GM12891 (cell line): ENCODE measurements around the gene TIGD3.

Source experiments
- DNase-seq: peaks from one replicate; pipeline ENCODE4 v3.0.0; 2011; ENCODE audit warnings: low spot score; ENCODE audit not compliant: insufficient read length
- FAIRE-seq: peaks from 2 replicates; lab custom pipeline; 2011; peaks lifted over from hg19 to GRCh38; lab: Jason Lieb, UNC
- PAX5 ChIP-seq: IDR thresholded peaks from 2 replicates; pipeline ENCODE4 v1.6.1; 2011; ENCODE audit warnings: low read length, moderate library complexity, mild to moderate bottlenecking; ENCODE audit not compliant: insufficient read depth, severe bottlenecking
- POLR2A ChIP-seq: IDR thresholded peaks from 2 replicates; pipeline ENCODE4 v1.6.1; 2011; ENCODE audit warnings: low read depth, low read length, control low read depth
- POLR2AphosphoS5 ChIP-seq: IDR thresholded peaks from 2 replicates; pipeline ENCODE4 v1.6.1; 2011; ENCODE audit warnings: low read depth, low read length, control low read depth
- POU2F2 ChIP-seq: IDR thresholded peaks from 2 replicates; pipeline ENCODE4 v1.6.1; 2011; ENCODE audit warnings: low read depth, mild to moderate bottlenecking, control low read depth, low read length, moderate library complexity
- SPI1 ChIP-seq: IDR thresholded peaks from 2 replicates; pipeline ENCODE4 v1.6.1; 2011; ENCODE audit warnings: low read depth, low read length, control low read depth
- TAF1 ChIP-seq: IDR thresholded peaks from 2 replicates; pipeline ENCODE4 v1.6.1; 2011; ENCODE audit warnings: low read depth, low read length, control low read depth

TIGD3 gene

GRCh38 chr11:65363770-65364169 is 9.2 kb downstream of the TIGD3 start:
- no peak for DNase-seq
- no peak for FAIRE-seq
- no peak for TF ChIP-seq SPI1
- TF ChIP-seq POU2F2, result no peak
- TF ChIP-seq POLR2A, result no peak
- no peak for TF ChIP-seq TAF1
- TF ChIP-seq POLR2AphosphoS5, result no peak
- TF ChIP-seq PAX5, result no peak

DNA sequence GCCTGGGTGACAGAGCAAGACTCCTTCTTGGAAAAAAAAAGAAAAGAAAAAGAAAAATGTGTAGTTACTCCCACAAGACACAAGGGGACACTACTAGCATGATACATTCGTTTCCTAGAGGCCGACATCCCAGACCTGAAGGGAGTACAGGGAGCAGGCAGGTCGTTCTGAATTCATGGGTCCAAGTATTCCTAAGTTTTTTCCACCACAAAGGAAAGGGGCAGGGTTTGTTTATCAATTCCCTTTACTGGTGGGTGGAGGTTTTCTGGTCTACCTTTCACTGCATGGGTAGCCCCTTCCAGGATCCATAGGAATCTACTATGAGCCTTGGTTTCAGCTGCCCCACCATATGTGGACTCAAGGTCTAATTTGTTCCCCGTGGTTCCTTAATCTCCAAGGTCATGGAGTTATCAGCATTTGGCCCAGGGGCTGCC is 11.8 kb downstream of the TIGD3 start:
- DNase-seq (peak; percentile 67), FAIRE-seq (no peak)
- no peak for TF ChIP-seq POLR2A
- no peak for TF ChIP-seq POLR2AphosphoS5
- no peak for TF ChIP-seq PAX5
- no peak for TF ChIP-seq TAF1
- TF ChIP-seq SPI1, result no peak
- TF ChIP-seq POU2F2, result no peak

GRCh38 chr11:65370659-65371049 is 16.1 kb downstream of the TIGD3 start:
- no peak for TF ChIP-seq PAX5
- TF ChIP-seq SPI1, result no peak
- no peak for TF ChIP-seq TAF1
- TF ChIP-seq POLR2A, result no peak
- no peak for TF ChIP-seq POLR2AphosphoS5
- no peak for TF ChIP-seq POU2F2
- FAIRE-seq (no peak), DNase-seq (no peak)

DNA sequence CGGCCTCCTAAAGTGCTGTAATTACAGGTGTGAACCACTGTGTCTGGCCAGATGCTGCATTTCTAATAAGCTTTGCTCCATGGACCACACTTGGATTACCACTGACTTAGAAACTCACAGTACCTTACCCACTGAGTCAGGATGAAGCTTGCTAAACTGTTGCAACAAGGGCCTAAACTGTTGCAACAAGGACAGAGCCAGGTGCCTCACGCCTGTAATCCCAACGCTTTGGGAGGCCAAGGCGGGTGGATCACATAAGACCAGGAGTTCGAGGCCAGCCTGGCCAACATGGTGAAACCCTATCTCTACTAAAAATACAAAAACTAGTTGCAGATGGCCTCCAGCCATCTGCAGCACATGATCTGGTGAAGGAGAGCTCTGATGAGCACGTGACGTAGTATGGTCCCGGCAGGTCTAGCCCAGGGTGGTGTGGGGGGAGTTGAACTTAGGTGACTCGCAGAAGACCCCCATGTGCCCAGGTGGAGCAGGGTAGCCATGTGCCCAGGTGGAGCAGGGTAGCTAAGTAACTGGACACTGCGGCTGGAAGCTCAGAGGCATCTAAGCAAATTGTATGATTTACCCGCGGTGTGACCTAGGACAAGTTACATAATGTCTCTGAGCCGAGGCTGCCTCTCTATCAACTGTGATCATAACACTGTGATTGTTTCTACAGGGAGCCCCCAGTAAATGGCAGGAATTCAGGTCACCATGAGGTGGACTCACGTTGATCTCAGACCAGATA is 19.5 kb downstream of the TIGD3 start:
- no peak for TF ChIP-seq TAF1
- DNase-seq, result no peak
- no peak for FAIRE-seq

GRCh38 chr11:65375012-65375411 is 20.5 kb downstream of the TIGD3 start:
- FAIRE-seq, result no peak
- TF ChIP-seq POLR2AphosphoS5 (no peak), TAF1 (no peak), POU2F2 (no peak), PAX5 (no peak), SPI1 (no peak), POLR2A (no peak)
- no peak for DNase-seq

- FAIRE-seq, result no peak
- TF ChIP-seq POLR2A (no peak), PAX5 (no peak), SPI1 (no peak), TAF1 (no peak), POLR2AphosphoS5 (no peak), POU2F2 (no peak)
- DNase-seq, result no peak
These were observed 21.7 kb downstream of the TIGD3 start for GRCh38 chr11:65376138-65376713.

DNA sequence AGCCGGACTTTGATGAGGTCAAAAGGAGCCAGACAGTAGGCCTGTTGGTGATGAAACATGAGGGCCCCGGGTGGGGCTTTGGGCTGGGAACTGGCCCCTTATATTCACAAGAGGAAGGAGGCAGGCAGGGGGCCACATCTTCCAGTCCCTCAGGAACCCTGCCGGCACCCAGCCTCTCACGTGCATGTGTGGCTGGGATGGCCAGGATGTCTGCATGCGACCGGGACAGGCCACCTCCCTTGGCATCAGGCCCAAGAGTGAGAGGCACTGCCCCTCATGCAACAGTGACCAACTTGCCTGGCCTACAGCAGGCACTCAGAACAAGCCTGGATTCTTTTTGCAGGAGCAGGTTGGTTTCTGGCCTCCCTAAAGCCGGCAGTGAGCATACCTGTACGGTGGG is 22.5 kb downstream of the TIGD3 start:
- no peak for DNase-seq
- no peak for FAIRE-seq
- no peak for TF ChIP-seq POLR2A
- TF ChIP-seq POU2F2, result no peak
- TF ChIP-seq TAF1, result no peak
- TF ChIP-seq PAX5, result no peak
- no peak for TF ChIP-seq SPI1

DNA sequence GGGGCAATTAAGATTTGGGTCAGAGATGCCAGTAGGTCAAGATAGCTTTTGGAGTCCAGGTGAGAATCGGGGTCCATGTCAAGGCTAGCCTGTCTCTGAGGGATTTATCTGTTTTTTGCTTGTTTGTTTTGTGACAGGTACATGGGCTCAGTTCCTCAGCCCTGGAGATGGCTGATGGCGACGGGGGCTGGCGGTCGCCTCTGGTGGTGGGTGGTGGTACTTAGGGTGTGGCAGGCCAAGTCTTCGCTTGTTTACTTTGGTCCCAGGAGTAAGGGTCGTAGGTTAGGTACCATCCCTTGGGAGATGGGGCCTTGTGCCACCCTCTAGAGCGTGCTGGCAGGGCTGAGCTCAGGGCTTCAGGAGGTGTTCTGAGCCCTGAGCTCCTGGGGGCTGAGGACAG is 23.2 kb downstream of the TIGD3 start:
- FAIRE-seq (no peak), DNase-seq (no peak)
- TF ChIP-seq POLR2AphosphoS5, result no peak
- TF ChIP-seq TAF1, result no peak
- no peak for TF ChIP-seq PAX5
- no peak for TF ChIP-seq SPI1
- no peak for TF ChIP-seq POLR2A
- no peak for TF ChIP-seq POU2F2

DNA sequence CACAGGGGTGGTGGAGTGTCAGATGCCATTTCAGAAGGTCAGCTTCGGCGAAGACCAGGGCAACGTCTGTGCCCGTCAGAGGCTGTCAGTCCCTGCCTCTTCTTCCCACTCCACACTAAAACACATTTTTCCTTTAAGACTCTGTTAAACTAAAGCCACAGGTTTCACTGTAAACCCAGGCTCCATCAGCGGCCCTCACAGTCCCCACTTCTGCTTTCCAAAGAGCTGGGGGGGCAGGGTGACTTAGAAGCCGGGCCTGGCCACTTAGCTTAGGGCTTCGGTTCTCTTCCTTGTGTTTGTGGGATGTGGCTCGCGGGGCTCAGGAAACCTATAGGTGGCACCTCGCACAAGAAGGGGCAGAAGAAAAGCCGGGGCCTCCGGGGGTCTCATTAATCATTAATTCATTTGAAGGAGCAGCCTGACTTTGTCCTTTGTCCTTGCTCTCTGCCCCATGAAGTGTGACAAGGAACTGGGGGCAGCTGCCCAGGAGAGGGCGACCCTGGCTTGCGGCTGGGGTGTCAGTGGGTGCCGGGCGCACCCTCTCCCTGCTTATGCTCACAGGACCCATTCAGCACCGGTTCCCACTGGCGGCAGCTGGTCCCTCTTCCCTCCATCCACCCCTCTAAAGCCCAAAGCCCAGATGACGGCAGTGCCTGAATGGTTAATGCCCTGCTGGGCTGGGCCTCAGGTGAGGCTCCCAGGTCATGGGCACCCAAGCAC is 23.8 kb downstream of the TIGD3 start:
- no peak for TF ChIP-seq TAF1
- TF ChIP-seq SPI1, result peak; percentile 95
- no peak for TF ChIP-seq POU2F2
- FAIRE-seq, result no peak
- no peak for DNase-seq
